ENCODE results near the gene PDIA4. TPM values are rescaled to one million over a fixed set of nuclear protein-coding genes. Genes with fewer than 3 reads are reported as not detected.

Gene PDIA4
- total RNA-seq, 2 experiments from 2014 or later = 72.6 to 75.7 TPM

DNA sequence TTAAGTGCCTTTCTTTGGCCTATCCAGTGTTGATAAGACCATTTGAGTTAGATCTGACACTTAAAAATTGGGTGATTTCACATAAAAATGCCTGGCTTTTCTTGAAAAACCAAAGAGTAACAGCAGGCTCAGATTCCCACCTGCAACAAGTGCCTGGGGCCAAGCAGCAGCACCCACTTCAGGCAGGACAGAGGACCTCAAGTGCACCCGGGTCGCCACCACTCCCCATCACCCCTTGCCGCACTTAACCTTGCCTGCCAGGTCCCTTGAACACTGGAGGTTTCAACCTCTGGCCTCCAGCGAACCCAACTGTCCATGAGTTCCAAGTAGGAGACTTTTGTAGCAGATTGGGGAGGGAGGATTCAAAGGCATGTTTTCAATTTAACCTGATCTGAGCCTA is 30.8 kb downstream of the PDIA4 start:
- ChIA-PET POLR2A (no interaction called here), CTCF (no interaction called here)
- H3K27me3 Mint-ChIP-seq = no peaks in the 10 kb centered on the region
- H3K36me3 Mint-ChIP-seq (ENCODE audit: low read depth) = peaks cover 4% of the 10 kb centered on the region
- ATAC-seq (no peak), DNase-seq (no peak)
- H3K4me1 Mint-ChIP-seq (ENCODE audit: low read depth) = no peaks in the 10 kb centered on the region
- intact Hi-C loops (cut with micrococcal nuclease) = no loop called here
- TF ChIP-seq, protein P1, sequence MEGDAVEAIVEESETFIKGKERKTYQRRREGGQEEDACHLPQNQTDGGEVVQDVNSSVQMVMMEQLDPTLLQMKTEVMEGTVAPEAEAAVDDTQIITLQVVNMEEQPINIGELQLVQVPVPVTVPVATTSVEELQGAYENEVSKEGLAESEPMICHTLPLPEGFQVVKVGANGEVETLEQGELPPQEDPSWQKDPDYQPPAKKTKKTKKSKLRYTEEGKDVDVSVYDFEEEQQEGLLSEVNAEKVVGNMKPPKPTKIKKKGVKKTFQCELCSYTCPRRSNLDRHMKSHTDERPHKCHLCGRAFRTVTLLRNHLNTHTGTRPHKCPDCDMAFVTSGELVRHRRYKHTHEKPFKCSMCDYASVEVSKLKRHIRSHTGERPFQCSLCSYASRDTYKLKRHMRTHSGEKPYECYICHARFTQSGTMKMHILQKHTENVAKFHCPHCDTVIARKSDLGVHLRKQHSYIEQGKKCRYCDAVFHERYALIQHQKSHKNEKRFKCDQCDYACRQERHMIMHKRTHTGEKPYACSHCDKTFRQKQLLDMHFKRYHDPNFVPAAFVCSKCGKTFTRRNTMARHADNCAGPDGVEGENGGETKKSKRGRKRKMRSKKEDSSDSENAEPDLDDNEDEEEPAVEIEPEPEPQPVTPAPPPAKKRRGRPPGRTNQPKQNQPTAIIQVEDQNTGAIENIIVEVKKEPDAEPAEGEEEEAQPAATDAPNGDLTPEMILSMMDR (IDR thresholded peaks at IDR 0.05) = no peak
- no peaks in the 10 kb centered on the region for H3K9me3 Mint-ChIP-seq
- no peak overlapping the region for H3K4me3 Mint-ChIP-seq
- no peak overlapping the region for H3K27ac Mint-ChIP-seq

DNA sequence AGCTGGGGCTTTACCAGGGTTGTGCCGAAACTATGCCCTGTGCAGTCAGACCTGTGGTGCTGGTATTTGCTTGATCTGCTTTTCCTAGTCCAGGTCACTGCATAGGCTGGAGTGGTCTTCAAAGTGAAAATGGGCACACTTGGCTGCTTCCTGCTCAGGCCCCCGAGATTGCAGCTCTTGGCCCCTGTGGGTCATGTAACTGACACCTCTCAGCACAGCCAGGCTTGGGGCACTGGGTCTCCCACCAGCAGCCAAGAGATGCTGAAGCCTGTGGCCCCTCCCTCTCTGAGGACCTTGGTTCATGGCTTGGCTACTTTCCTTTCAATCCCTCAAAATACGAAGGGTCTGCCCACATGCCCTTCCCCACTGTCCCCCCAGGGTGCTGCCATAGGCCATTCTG is 33.7 kb downstream of the PDIA4 start:
- H3K27ac Mint-ChIP-seq = no peak overlapping the region
- no peaks in the 10 kb centered on the region for H3K27me3 Mint-ChIP-seq

DNA sequence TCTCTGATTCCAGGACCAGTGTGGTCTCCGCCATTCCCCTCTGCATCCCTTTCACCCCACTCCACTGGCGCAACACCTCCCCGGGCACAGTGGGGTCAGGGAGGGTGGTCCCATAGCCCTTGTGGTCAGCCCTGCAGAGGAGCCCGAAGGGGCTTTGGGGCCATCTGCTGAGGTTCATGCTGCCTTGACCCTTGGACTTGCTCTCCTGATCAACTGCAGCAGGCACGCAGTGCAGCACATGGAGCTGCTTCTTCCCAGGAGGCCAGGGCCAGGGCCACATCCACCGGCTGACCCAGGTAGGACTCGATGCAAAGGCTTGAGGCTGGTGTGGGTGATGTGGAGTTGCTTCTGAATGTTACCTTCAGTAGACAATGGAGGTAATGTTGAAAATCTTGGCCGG is 35.1 kb downstream of the PDIA4 start:
- Mint-ChIP-seq H3K4me1 (ENCODE audit: low read depth) (peaks cover 9% of the 10 kb centered on the region), H3K27me3 (no peaks in the 10 kb centered on the region), H3K27ac (no peak overlapping the region), H3K4me3 (no peak overlapping the region), H3K9me3 (no peaks in the 10 kb centered on the region), H3K36me3 (ENCODE audit: low read depth) (no peaks in the 10 kb centered on the region)
- ATAC-seq = no peak
- POLR2A ChIA-PET = interaction anchor here (1.0 kb wide), 1 partner anchor 206 kb away, joined by 3 read pairs; no protein-coding TSS in a partner anchor
- TF ChIP-seq, protein P1 (IDR thresholded peaks at IDR 0.05) = no peak
- intact Hi-C loops (cut with micrococcal nuclease) = no loop called here
- DNase-seq = no peak
- CTCF ChIA-PET = interaction anchor here (1.5 to 1.7 kb wide), 2 partner anchors 12 to 73 kb away, joined by 4 read pairs; no protein-coding TSS in a partner anchor

More for the DNA sequence above, 33.7 kb downstream of the PDIA4 start:
- CTCF ChIA-PET = interaction anchor here (0.7 to 1.5 kb wide), 2 partner anchors 11 to 328 kb away, joined by 3 to 4 read pairs; no protein-coding TSS in a partner anchor
- Mint-ChIP-seq H3K4me1 (ENCODE audit: low read depth) (no peaks in the 10 kb centered on the region), H3K9me3 (no peaks in the 10 kb centered on the region), H3K4me3 (no peak overlapping the region), H3K36me3 (ENCODE audit: low read depth) (no peaks in the 10 kb centered on the region)
- ATAC-seq (no peak), DNase-seq (no peak)
- intact Hi-C loops (cut with micrococcal nuclease) = no loop called here
- POLR2A ChIA-PET = no interaction called here
- TF ChIP-seq, protein P1 (IDR thresholded peaks at IDR 0.05) = no peak

DNA sequence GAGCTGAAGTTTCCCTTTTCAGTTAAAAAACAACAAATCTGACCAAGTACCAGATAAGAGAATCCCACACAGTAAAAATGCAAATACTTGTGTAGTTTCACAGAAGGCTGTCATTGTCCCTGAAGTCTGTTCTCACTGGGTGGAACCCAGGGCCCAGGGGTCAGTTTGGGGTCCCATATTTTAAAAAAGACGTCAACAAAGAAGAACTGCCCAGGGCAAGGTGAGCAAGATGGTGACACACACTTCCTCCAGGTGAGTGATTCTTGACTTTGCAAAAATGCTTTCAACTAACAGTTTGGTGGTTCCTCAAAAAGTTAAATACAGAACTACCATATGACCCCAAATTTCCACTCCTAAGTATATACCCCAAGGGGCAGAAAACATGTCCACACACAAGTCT is 36.8 kb downstream of the PDIA4 start:
- peaks cover 20% of the 10 kb centered on the region for H3K4me1 Mint-ChIP-seq (ENCODE audit: low read depth)
- ATAC-seq = no peak
- POLR2A ChIA-PET = interaction anchor here (0.7 to 0.9 kb wide), 2 partner anchors 16 to 36 kb away, joined by 3 read pairs; no protein-coding TSS in a partner anchor

More for the DNA sequence above, 36.8 kb downstream of the PDIA4 start:
- CTCF ChIA-PET = interaction anchor here (1.0 to 2.2 kb wide), 2 partner anchors 14 to 74 kb away, joined by 6 to 10 read pairs; no protein-coding TSS in a partner anchor
- Mint-ChIP-seq H3K27ac (no peak overlapping the region), H3K27me3 (no peaks in the 10 kb centered on the region), H3K9me3 (no peaks in the 10 kb centered on the region), H3K36me3 (ENCODE audit: low read depth) (no peaks in the 10 kb centered on the region), H3K4me3 (no peak overlapping the region)
- intact Hi-C loops (cut with micrococcal nuclease) = no loop called here
- TF ChIP-seq, protein P1 (IDR thresholded peaks at IDR 0.05) = no peak
- no peak for DNase-seq
